Epithelial cell of esophagus (primary cell): Measurements from ENCODE around the gene LRCH3.

Experiments used
- DNase-seq: peaks from one replicate; pipeline ENCODE4 v3.0.0; 2010; ENCODE audit warnings: low read depth
- H3K4me3 ChIP-seq: 2 replicates; pipeline ENCODE4 v1.5.1; 2011; ENCODE audit warnings: mild to moderate bottlenecking, low read length, control low read depth
- CTCF ChIP-seq: IDR thresholded peaks from 2 replicates; pipeline ENCODE4 v1.5.1; 2011; ENCODE audit warnings: low read depth, mild to moderate bottlenecking, low read length, control low read depth, inconsistent platforms; ENCODE audit not compliant: insufficient read depth; ENCODE audit errors: missing control alignments

LRCH3 gene

DNA sequence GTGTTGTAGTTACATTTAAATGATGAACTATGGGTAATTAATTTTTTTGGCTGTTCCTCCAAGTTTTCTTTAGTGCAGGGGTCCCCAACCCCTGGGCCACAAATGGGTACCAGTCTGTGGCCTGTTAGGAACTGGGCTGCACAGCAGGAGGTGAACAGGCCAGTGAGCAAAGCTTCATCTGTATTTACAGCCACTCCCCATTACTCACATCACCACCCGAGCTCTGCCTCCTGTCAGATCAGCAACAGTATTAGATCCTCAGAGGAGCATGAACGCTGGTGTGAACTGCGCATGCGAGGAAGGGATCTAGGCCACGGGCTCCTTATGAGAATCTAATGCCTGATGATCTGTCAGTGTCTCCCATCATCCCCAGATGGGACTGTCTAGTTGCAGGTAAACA is 83.0 kb downstream of the LRCH3 start:
- TF ChIP-seq CTCF: no peak
- H3K4me3 ChIP-seq: no peak overlapping the region
- DNase-seq: peak; percentile 57

DNA sequence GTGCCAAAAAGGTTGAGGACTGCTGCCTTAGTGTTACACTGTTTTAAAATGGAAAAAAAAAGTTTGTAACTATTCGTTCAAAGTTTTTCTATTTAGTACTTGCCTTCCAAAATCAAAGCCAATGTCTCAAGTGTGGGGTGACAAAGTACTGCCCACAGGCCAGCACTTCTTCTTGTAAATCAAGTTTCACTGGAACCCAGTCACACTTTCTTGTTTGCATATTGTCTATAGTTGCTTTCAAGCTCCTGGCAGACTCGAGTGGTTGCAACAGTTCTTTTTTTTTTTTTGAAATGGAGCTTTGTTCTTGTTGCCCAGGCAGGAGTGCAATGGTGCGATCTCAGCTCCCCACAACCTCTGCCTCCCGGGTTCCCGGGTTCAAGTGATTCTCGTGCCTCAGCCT is 83.6 kb downstream of the LRCH3 start:
- H3K4me3 ChIP-seq: no peak overlapping the region
- TF ChIP-seq CTCF: no peak
- peak; percentile 36 for DNase-seq

GRCh38 chr3:197877902-197878301 is 86.8 kb downstream of the LRCH3 start:
- DNase-seq: no peak
- TF ChIP-seq CTCF: no peak
- no peak overlapping the region for H3K4me3 ChIP-seq

GRCh38 chr3:197878427-197878826 is 87.4 kb downstream of the LRCH3 start:
- H3K4me3 ChIP-seq: no peak overlapping the region
- no peak for TF ChIP-seq CTCF
- DNase-seq: no peak

GRCh38 chr3:197880491-197881269 is 89.6 kb downstream of the LRCH3 start:
- DNase-seq: no peak
- no peak for TF ChIP-seq CTCF
- H3K4me3 ChIP-seq: no peak overlapping the region

DNA sequence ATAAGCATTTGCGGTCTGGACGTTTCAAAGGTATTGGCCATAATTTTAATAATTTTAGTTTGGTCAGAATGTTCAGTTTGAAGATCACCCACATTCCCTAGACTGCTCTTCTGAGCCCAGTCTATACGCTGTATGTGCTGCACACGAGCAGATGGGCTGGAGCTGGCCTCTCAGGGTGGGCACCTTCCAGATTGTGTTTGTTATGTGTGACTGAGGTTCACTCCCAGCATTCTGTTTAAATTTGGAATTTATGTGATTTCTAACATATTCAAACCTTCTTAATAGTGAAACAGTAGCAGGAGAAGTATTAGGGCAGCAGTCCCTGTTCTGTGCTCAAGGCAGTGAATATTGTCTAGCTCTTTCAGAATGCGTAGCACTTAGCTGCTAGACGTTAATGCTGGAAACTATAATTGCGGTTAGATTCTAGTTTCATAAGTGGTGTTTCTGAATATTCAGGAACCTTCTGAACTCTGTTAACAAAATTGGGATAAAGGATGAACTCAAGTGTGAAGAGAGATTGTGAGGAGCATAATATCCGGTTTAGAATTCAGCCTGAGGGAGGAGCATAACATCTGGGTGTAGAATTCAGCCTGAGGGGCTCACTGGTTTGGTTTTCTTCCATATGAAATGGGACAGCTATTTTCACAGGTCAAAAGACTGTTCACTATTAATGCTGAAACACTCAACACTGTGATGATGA is 90.4 kb downstream of the LRCH3 start:
- TF ChIP-seq CTCF: no peak
- DNase-seq: no peak

GRCh38 chr3:197881970-197882338 is 90.9 kb downstream of the LRCH3 start:
- no peak for TF ChIP-seq CTCF
- no peak overlapping the region for H3K4me3 ChIP-seq
- no peak for DNase-seq

More for the DNA sequence above, 90.4 kb downstream of the LRCH3 start:
- H3K4me3 ChIP-seq: no peak overlapping the region
